Glutamatergic neuron (in vitro differentiated cells): ENCODE results near the gene RFNG. TPM values are rescaled to one million over a fixed set of nuclear protein-coding genes. Genes with fewer than 3 reads are reported as not detected.

Source experiments
- DNase-seq: peaks from one replicate; pipeline ENCODE4 v3.0.0; 2022
- H3K27ac Mint-ChIP-seq: one replicate; pipeline ENCODE4 v1.8.0; 2020; ENCODE audit warnings: mild to moderate bottlenecking, mixed read lengths, inconsistent platforms; ENCODE audit not compliant: unreplicated experiment
- H3K27me3 Mint-ChIP-seq: one replicate; pipeline ENCODE4 v1.8.0; 2020; ENCODE audit warnings: mild to moderate bottlenecking, moderate library complexity, mixed read lengths, inconsistent platforms; ENCODE audit not compliant: unreplicated experiment
- H3K36me3 Mint-ChIP-seq: one replicate; pipeline ENCODE4 v1.8.0; 2020; ENCODE audit warnings: mild to moderate bottlenecking, mixed read lengths, inconsistent platforms; ENCODE audit not compliant: unreplicated experiment
- H3K4me1 Mint-ChIP-seq: one replicate; pipeline ENCODE4 v1.8.0; 2020; ENCODE audit warnings: mild to moderate bottlenecking, low read depth, mixed read lengths, inconsistent platforms; ENCODE audit not compliant: unreplicated experiment
- H3K4me3 Mint-ChIP-seq: one replicate; pipeline ENCODE4 v1.8.0; 2020; ENCODE audit warnings: mild to moderate bottlenecking, mixed read lengths, inconsistent platforms; ENCODE audit not compliant: unreplicated experiment
- H3K9me3 Mint-ChIP-seq: one replicate; pipeline ENCODE4 v1.8.0; 2020; ENCODE audit warnings: mild to moderate bottlenecking, moderate library complexity, mixed read lengths, inconsistent platforms; ENCODE audit not compliant: unreplicated experiment
- CTCF ChIP-seq: fragments of 200-600 bp; sonication (generic); IDR thresholded peaks from one replicate; pipeline ENCODE4 v1.5.0; 2021; ENCODE audit not compliant: partially characterized antibody, unreplicated experiment
- total RNA-seq: library from RNA; stranded (reverse); fragmentation: NEBNext Ultra II Directional; extraction: Animal tissue kit (Norgen Biotek cat#: 25700); gene quantifications from one replicate; pipeline ENCODE4 v1.2.1, GENCODE V29; 2021; ENCODE audit not compliant: unreplicated experiment

The RFNG gene
- total RNA-seq, 1 donor from 2014 or later, result 50.8 TPM

DNA sequence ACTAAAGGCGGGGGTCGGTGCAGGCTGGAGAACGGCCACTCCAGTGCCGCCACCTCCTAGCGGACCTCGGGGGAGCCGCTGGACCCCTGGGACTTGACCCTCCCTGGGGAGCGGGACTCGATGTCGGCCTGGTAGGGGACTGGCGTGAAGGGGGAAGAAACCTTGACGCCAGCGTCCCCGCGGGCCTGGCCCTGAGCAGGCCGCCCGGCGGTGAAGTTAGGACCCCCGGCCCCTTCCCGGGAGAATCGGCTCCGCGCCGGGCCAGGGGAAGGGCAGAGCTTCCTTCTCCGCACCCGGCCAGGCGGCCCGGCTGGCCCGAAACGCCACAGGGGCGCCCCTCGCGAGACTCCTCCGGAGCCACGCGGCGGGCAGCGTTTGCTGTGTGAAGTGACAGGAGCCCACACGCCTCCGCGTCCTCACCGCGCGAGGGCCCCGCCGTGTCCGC lies 13.6 kb upstream of the RFNG start:
- TF ChIP-seq CTCF, result no peak
- no peaks in the 10 kb centered on the region for H3K4me1 Mint-ChIP-seq
- H3K27me3 Mint-ChIP-seq, result peaks cover 10% of the 10 kb centered on the region
- no peaks in the 10 kb centered on the region for H3K36me3 Mint-ChIP-seq
- H3K9me3 Mint-ChIP-seq, result peaks cover 3% of the 10 kb centered on the region
- H3K4me3 Mint-ChIP-seq, result peak overlapping the region; percentile 20
- no peak for DNase-seq
- H3K27ac Mint-ChIP-seq, result no peak overlapping the region

DNA sequence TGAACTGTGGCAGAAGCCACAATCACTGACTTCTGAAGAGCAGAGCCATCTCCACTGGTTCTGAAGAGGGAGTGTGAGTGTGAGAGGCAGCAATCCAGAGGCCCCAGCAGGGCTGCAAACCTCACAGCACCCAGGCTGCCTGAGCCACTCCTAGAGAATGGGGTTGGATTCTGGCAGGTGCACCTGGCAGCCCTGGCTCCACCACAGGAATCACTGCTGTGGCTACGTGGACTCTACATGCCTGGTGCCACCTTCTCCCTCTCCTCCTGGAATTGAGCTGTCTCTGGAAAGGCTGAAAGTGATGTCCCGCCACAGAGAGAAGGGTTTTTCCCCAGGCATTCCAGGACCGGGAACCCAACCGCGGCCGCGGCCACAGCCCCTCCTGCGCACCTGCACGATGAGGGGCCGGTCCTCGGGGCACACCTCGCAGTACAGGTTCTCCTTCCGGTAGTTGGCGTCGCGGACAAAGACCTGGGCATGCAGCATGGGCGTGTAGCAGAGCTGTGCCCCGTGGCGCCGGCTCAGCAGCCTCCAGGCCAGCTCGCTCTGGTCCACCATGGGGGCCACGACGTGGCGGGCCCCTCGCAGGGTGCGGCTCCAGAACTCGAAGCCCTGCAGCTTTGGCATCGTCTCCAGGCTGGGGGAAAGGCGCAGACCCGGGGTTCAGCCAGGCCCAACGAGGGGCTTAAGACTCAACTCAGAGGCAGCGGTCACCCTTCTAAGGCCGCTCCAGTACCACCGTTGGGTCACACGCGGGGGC lies 13.0 kb upstream of the RFNG start:
- no peak for DNase-seq
- Mint-ChIP-seq H3K36me3 (no peaks in the 10 kb centered on the region), H3K4me3 (peak overlapping the region; percentile 70), H3K27me3 (peaks cover 10% of the 10 kb centered on the region), H3K9me3 (peaks cover 3% of the 10 kb centered on the region), H3K4me1 (no peaks in the 10 kb centered on the region), H3K27ac (no peak overlapping the region)
- TF ChIP-seq CTCF, result no peak

DNA sequence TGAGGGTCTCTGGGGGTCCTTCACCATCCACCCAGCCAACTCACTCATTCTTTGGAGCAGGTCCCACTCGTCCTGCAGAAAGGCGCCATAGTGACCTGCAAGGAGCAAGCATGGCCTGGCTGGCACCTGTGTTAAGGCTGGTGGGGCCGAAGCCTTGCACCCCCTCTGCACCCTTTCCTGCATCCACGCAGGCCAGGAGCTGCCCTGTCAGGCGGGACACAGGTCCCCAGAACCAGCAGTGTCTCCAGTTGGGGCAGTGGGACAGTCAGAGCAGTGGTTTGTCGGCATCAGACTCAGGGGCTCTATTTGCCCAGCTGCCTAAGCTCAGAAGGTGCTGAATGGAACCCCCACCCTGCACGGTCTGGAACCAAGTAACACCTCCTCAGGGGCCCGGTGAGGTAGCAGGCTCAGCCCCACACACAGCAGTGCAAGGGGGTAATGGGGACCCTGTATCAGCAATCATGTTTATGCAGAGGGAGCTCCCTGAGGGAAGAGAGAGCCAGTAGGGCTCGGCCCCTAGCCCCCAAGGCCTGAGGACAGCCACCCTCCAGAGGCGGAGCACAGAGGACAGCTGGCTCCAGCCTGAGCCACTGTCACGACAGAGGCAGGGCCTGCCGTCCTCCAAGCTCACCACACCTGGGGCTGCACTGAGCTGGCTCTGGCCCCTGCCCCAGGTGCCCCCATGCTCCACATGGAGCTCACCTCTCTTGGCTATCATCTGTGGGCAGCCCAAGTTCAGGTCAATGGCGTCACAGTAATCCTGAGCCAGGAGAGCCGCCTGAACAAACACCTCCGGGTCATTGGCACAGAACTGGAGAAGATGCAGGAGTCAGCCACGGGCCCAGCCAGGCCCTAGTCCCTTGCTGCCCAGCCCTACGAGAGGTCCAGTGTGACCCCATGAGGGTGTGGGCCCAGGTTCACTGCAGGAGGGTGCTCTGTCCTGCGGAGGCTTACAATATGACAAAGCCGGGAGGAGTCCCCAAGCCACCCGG lies 12.1 kb upstream of the RFNG start:
- no peak overlapping the region for H3K27ac Mint-ChIP-seq
- H3K27me3 Mint-ChIP-seq, result peaks cover 10% of the 10 kb centered on the region
- H3K9me3 Mint-ChIP-seq, result peaks cover 3% of the 10 kb centered on the region
- no peak for DNase-seq
- H3K36me3 Mint-ChIP-seq, result no peaks in the 10 kb centered on the region
- TF ChIP-seq CTCF, result no peak
- peak overlapping the region; percentile 70 for H3K4me3 Mint-ChIP-seq
- H3K4me1 Mint-ChIP-seq, result no peaks in the 10 kb centered on the region

GRCh38 chr17:82062984-82063368 lies 11.4 kb upstream of the RFNG start:
- peaks cover 10% of the 10 kb centered on the region for H3K27me3 Mint-ChIP-seq
- no peaks in the 10 kb centered on the region for H3K36me3 Mint-ChIP-seq
- no peak overlapping the region for H3K27ac Mint-ChIP-seq
- no peaks in the 10 kb centered on the region for H3K4me1 Mint-ChIP-seq
- peaks cover 3% of the 10 kb centered on the region for H3K9me3 Mint-ChIP-seq
- TF ChIP-seq CTCF, result no peak
- no peak for DNase-seq
- H3K4me3 Mint-ChIP-seq, result no peak overlapping the region
